ENCODE data around the gene IQCB1. TPM values are rescaled to one million over a fixed set of nuclear protein-coding genes. Genes with fewer than 3 reads are reported as not detected.
"Not testable (repeated sequence)": the region's sequence is repeated elsewhere in the genome, so short reads cannot be mapped to it uniquely, and the experiment has no call there.

IQCB1 gene
- polyA plus RNA-seq, 3 donors = 6.0 to 27.7 (median 7.5) TPM

GRCh38 chr3:121748680-121749275 lies 86.1 kb downstream of the IQCB1 start:
- H3K27ac Mint-ChIP-seq = no peak overlapping the region
- Histone ChIP-seq H3K9ac (ENCODE audit: insufficient read depth, low read length, poor library complexity, severe bottlenecking) (peak overlapping the region; percentile 95), H3K27me3 (ENCODE audit: control insufficient read depth in 2 of 2, insufficient read depth in 2 of 2, low read length in 2 of 2) (peaks cover 0 to 3% of the 10 kb centered on the region in 2 donors), H3K9me3 (replicated peaks in 1 of 2; ENCODE audit: control insufficient read depth in 1 of 2, insufficient read depth in 1 of 2, low read length in 2 of 2) (no peaks in the 10 kb centered on the region), H3K4me2 (replicated peaks; ENCODE audit: extremely low read depth, low read length, poor library complexity, severe bottlenecking) (peak overlapping the region; percentile 96), H3K4me3 (replicated peaks in 1 of 3; ENCODE audit: low read depth in 2 of 3, low read length in 3 of 3) (peak overlapping the region; percentile 78 to 97 (median 84)), H3K27ac (ENCODE audit: low read depth in 1 of 2, low read length in 2 of 2) (peak overlapping the region; percentile 94 to 99), H3K79me2 (ENCODE audit: insufficient read depth, low read length) (peaks cover 48% of the 10 kb centered on the region), H3K4me1 (ENCODE audit: control insufficient read depth in 1 of 2, insufficient read depth in 2 of 2, low read length in 2 of 2) (peaks cover 18 to 19% of the 10 kb centered on the region in 2 donors), H4K20me1 (ENCODE audit: insufficient read depth, low read length) (peaks cover 12% of the 10 kb centered on the region), H3K36me3 (replicated peaks in 1 of 2; ENCODE audit: control insufficient read depth in 1 of 2, insufficient read depth in 2 of 2, low read length in 2 of 2) (no peaks in the 10 kb centered on the region), H2AFZ (ENCODE audit: insufficient read depth, low read depth, low read length, poor library complexity, severe bottlenecking) (peak overlapping the region; percentile 85)
- H3K27me3 Mint-ChIP-seq (ENCODE audit: low read depth in 3 of 3) = peaks cover 7% of the 10 kb centered on the region in 3 donors
- intact Hi-C loops (cut with micrococcal nuclease) = loop anchor here (10.0 kb wide), 3 partner anchors 84 to 506 kb away; partner anchors contain the start of genes HCLS1 (in 2 of the 2), EAF2 (in 1 of the 2) and IQCB1 (in 1 of the 2)
- peak in 2 of 3 donors; percentile 16 to 52 for DNase-seq
- no peaks in the 10 kb centered on the region for H3K9me3 Mint-ChIP-seq
- WGBS (ENCODE audit: insufficient coverage) = 2% methylated on average over 14 of the region's 17 CpGs
- no peaks in the 10 kb centered on the region for H3K36me3 Mint-ChIP-seq
- TF ChIP-seq CTCF (IDR thresholded peaks at IDR 0.05) = no peak
- H3K4me3 Mint-ChIP-seq = no peak overlapping the region
- peaks cover 7% of the 10 kb centered on the region for H3K4me1 Mint-ChIP-seq

GRCh38 chr3:121747976-121748375 lies 86.9 kb downstream of the IQCB1 start:
- Histone ChIP-seq H3K9me3 (replicated peaks in 1 of 2; ENCODE audit: control insufficient read depth in 1 of 2, insufficient read depth in 1 of 2, low read length in 2 of 2) (no peaks in the 10 kb centered on the region), H3K27me3 (ENCODE audit: control insufficient read depth in 2 of 2, insufficient read depth in 2 of 2, low read length in 2 of 2) (peaks cover 0 to 3% of the 10 kb centered on the region in 2 donors), H3K9ac (ENCODE audit: insufficient read depth, low read length, poor library complexity, severe bottlenecking) (no peak overlapping the region), H3K79me2 (ENCODE audit: insufficient read depth, low read length) (peaks cover 56% of the 10 kb centered on the region), H4K20me1 (ENCODE audit: insufficient read depth, low read length) (peaks cover 12% of the 10 kb centered on the region), H3K4me2 (replicated peaks; ENCODE audit: extremely low read depth, low read length, poor library complexity, severe bottlenecking) (peak overlapping the region; percentile 96), H3K27ac (ENCODE audit: low read depth in 1 of 2, low read length in 2 of 2) (no peak overlapping the region), H2AFZ (ENCODE audit: insufficient read depth, low read depth, low read length, poor library complexity, severe bottlenecking) (no peak overlapping the region), H3K36me3 (replicated peaks in 1 of 2; ENCODE audit: control insufficient read depth in 1 of 2, insufficient read depth in 2 of 2, low read length in 2 of 2) (no peaks in the 10 kb centered on the region), H3K4me3 (replicated peaks in 1 of 3; ENCODE audit: low read depth in 2 of 3, low read length in 3 of 3) (peak overlapping the region in 1 of 3 experiments; percentile 97), H3K4me1 (ENCODE audit: control insufficient read depth in 1 of 2, insufficient read depth in 2 of 2, low read length in 2 of 2) (peaks cover 18 to 19% of the 10 kb centered on the region in 2 donors)
- Mint-ChIP-seq H3K36me3 (peaks cover 4% of the 10 kb centered on the region in 2 donors), H3K27me3 (ENCODE audit: low read depth in 3 of 3) (peaks cover 5 to 7% (median 6%) of the 10 kb centered on the region in 3 donors), H3K9me3 (peaks cover 0 to 4% (median 3%) of the 10 kb centered on the region in 7 donors), H3K27ac (peak overlapping the region in 1 of 7 donors; percentile 27), H3K4me1 (peaks cover 7% of the 10 kb centered on the region), H3K4me3 (no peak overlapping the region)
- DNase-seq = peak in 1 of 3 donors; percentile 20
- TF ChIP-seq CTCF (IDR thresholded peaks at IDR 0.05) = no peak
- WGBS (ENCODE audit: insufficient coverage) = no CpG with 5 or more reads among the region's 3 CpGs
- intact Hi-C loops (cut with micrococcal nuclease) = loop anchor here (10.0 kb wide), 3 partner anchors 83 to 507 kb away; partner anchors contain the start of genes HCLS1 (in 2 of the 2), EAF2 (in 1 of the 2) and IQCB1 (in 1 of the 2)

GRCh38 chr3:121743106-121743505 lies 91.8 kb downstream of the IQCB1 start:
- not testable (repeated sequence) for H3K27me3 ChIP-seq (ENCODE audit: control insufficient read depth in 2 of 2, insufficient read depth in 2 of 2, low read length in 2 of 2); H3K9ac ChIP-seq (ENCODE audit: insufficient read depth, low read length, poor library complexity, severe bottlenecking); H3K4me3 ChIP-seq (replicated peaks in 1 of 3; ENCODE audit: low read depth in 2 of 3, low read length in 3 of 3); H3K9me3 Mint-ChIP-seq; H2AFZ ChIP-seq (ENCODE audit: insufficient read depth, low read depth, low read length, poor library complexity, severe bottlenecking); H3K9me3 ChIP-seq (replicated peaks in 1 of 2; ENCODE audit: control insufficient read depth in 1 of 2, insufficient read depth in 1 of 2, low read length in 2 of 2); H3K4me3 Mint-ChIP-seq; H3K27me3 Mint-ChIP-seq (ENCODE audit: low read depth in 3 of 3); H3K27ac ChIP-seq (ENCODE audit: low read depth in 1 of 2, low read length in 2 of 2); H3K4me1 Mint-ChIP-seq; H3K4me2 ChIP-seq (replicated peaks; ENCODE audit: extremely low read depth, low read length, poor library complexity, severe bottlenecking); H3K27ac Mint-ChIP-seq; H3K4me1 ChIP-seq (ENCODE audit: control insufficient read depth in 1 of 2, insufficient read depth in 2 of 2, low read length in 2 of 2); DNase-seq; H3K36me3 ChIP-seq (replicated peaks in 1 of 2; ENCODE audit: control insufficient read depth in 1 of 2, insufficient read depth in 2 of 2, low read length in 2 of 2)
- peaks cover 85% of the 10 kb centered on the region for H3K79me2 ChIP-seq (ENCODE audit: insufficient read depth, low read length)
- H3K36me3 Mint-ChIP-seq = peaks cover 18 to 28% of the 10 kb centered on the region in 2 donors
- peaks cover 39% of the 10 kb centered on the region for H4K20me1 ChIP-seq (ENCODE audit: insufficient read depth, low read length)
- intact Hi-C loops (cut with micrococcal nuclease) = loop anchor here (10.0 kb wide), 3 partner anchors 78 to 512 kb away; partner anchors contain the start of genes HCLS1 (in 2 of the 2), EAF2 (in 1 of the 2) and IQCB1 (in 1 of the 2)
- no CpG with 5 or more reads among the region's 2 CpGs for WGBS (ENCODE audit: insufficient coverage)
